ENCODE results near the gene TM7SF2. TPM values are rescaled to one million over a fixed set of nuclear protein-coding genes. Genes with fewer than 3 reads are reported as not detected.

TM7SF2 gene
- polyA plus RNA-seq (ENCODE audit: insufficient read length in 4 of 4) = 10 to 100 TPM; 77.6 to 95.7 (median 87.9) TPM

DNA sequence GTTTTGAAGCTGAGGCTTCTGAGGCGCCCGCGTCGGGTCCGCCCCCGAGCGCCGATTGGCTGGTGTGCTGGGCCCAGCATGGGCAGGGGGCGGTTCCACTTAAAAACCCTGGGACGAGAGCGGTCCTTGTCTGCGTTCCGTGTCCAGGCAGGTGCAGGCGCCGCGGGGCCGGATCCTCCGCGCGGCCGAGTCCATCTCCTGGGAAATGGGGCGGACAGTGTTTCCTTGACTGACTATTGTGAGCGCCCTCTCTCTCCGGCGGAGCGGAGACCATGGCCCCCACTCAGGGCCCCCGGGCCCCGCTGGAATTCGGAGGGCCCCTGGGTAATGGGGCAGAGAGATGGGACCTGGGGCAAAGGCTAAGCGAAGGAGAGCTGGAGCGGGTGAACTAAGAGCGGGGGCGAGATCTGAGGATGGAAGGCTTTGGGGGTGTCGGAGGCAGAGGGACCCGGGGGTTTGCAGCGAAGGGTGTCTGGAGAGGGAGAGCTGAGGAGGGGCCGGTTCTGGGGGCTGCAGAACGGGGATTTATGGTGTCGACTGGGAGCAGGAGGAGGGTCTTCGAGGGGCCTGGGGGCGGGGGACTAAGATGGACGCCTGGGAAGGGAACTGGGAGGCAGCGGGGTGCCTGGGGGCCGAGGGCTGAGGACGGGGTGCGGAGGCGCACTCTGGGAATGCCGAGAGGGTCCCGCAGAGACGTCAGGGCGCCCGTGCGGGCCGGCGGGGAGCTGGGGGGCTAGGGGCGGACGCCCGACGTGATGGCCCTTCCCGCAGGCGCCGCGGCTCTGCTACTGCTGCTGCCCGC lies at the start of gene TM7SF2:
TM7SF2 (plus strand) TSS at position 129 of the 802 bp plus-strand sequence; CDS start at position 273, 144 bp downstream.
- peak in 3 of 4 donors; percentile 86 to 89 (median 88) for DNase-seq (ENCODE audit: low read depth in 4 of 4, low spot score in 3 of 4)

GRCh38 chr11:65063532-65063931 lies 48.1 kb upstream of the TM7SF2 start:
- no peak for DNase-seq (ENCODE audit: low read depth in 4 of 4, low spot score in 3 of 4)

GRCh38 chr11:65064847-65065240 lies 46.8 kb upstream of the TM7SF2 start:
- DNase-seq (ENCODE audit: low read depth in 4 of 4, low spot score in 3 of 4) = no peak

DNA sequence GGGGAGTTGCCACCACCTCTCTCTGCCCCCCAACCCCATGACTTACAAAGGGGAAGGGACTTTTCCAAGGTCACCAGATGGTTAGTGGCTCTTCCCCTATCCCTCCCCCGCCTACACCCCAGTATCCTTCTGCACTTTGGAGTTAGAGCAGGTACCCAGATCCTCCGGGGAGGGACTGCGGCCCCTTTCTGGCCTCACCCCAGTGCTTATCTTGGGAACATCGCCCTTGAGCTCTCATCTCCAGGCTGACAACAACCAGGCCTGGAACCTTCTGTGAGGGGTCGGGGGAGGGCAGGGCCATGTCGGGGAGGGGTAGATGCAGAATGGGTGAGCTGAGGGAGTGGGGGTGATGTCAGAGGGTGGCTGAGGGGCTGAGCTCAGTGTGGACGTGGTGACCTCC lies 45.8 kb upstream of the TM7SF2 start:
- DNase-seq (ENCODE audit: low read depth in 4 of 4, low spot score in 3 of 4) = no peak

- DNase-seq (ENCODE audit: low read depth in 4 of 4, low spot score in 3 of 4) = no peak
Observed at GRCh38 chr11:65066315-65066714, 45.4 kb upstream of the TM7SF2 start.

DNA sequence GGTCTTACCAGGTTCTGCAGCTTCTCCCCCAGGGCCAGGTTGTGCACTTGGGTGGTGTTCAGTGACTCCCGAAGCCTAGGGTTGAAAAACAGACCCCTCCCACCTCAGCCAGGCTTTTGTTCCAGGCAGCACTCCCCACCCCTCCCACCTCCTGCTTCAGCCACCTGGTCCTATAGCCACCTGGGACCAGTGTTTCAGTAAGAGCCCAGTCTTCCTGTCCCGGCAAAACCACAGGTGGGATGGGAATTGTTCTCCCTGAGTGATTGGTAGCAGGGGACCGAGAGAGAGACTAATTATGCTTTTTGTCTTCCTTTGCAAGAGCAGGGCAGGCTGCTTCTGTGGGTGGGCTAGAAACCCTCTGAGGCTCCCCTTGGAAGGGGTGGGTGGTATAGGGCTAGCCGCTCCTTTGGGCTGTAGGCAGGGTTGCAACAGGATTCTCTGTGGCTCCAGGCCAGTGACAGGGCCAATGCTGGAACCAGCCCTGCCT lies 44.8 kb upstream of the TM7SF2 start:
- no peak for DNase-seq (ENCODE audit: low read depth in 4 of 4, low spot score in 3 of 4)

DNA sequence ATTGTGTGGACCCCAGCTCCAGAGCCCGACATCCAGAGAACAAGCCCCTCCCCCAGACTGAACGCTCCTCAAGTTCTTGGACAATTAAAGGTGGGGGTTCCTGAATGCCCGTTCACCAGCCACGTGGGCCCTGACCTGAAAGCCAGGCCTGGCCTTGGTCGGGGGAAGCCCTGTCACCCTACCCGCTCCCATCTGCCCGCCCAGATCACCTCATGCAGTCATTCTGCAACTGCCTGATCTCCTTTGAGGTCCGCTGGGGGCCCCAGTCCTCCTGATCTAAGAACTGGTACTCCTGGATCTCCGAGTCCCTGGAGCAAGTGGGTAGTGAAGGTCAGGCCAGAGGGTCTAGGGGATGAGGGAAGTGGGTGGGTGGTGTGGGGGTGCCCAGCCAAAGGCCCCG lies 44.2 kb upstream of the TM7SF2 start:
- no peak for DNase-seq (ENCODE audit: low read depth in 4 of 4, low spot score in 3 of 4)

DNA sequence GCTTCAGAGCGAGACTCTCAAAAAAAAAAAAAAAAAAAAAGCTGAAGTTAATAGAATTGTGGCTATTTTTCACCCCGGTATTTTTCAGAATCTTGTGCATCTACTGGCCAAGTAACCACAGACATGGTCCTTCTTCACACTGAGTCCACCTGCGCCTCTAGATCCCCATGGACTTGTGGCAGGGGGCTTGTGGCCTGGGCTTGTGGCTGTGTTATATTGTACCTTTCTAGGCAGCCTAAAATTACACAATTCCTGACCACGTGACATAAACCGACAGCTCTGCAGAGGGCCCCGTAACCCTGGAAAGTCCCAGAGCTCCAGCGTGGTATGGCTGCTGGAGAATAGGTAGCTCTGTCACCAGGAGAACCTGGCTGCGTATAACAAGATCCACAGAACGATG lies 42.5 kb upstream of the TM7SF2 start:
- DNase-seq (ENCODE audit: low read depth in 4 of 4, low spot score in 3 of 4) = no peak

- DNase-seq (ENCODE audit: low read depth in 4 of 4, low spot score in 3 of 4) = no peak
Observed at GRCh38 chr11:65071907-65072630, 39.6 kb upstream of the TM7SF2 start.

DNA sequence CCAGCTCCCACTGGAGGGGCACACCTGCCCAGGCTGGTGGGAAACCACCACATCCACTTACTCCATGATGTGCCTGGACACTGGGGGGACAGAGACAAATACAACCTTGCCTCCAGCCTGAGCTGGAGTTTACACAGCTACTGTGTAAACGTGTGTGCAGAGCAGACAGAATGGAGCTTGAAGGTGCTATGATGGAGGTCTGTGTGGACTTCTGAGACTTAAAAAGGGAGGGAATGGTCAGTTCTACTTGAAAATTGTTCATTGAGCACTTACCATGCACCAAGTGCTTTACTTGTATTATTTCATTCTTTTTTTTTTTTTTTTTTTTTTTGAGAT lies 39.1 kb upstream of the TM7SF2 start:
- no peak for DNase-seq (ENCODE audit: low read depth in 4 of 4, low spot score in 3 of 4)

GRCh38 chr11:65077451-65077850 lies 34.2 kb upstream of the TM7SF2 start:
- DNase-seq (ENCODE audit: low read depth in 4 of 4, low spot score in 3 of 4) = no peak

DNA sequence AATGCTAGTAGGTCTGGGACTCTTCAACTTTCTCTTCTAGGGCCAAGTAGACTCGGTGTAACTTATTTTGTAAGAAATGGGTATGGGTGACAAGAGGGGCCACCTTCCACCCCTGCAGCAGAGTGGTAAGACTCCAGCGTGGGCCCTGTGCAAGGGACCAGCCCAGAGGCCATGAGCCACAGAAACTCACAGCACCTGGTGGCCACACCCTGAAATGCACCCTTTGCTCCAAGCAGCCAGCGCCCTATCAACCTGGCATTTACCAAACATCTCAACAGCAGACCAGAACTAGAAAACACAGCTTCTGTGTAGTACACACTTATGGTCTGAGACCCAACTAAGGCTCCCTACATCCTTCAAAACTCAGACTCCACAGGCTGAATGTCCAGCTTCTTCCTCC lies 33.5 kb upstream of the TM7SF2 start:
- DNase-seq (ENCODE audit: low read depth in 4 of 4, low spot score in 3 of 4) = peak in 1 of 4 donors; percentile 12

- DNase-seq (ENCODE audit: low read depth in 4 of 4, low spot score in 3 of 4) = no peak
Observed at GRCh38 chr11:65078786-65079342, 32.8 kb upstream of the TM7SF2 start.

DNA sequence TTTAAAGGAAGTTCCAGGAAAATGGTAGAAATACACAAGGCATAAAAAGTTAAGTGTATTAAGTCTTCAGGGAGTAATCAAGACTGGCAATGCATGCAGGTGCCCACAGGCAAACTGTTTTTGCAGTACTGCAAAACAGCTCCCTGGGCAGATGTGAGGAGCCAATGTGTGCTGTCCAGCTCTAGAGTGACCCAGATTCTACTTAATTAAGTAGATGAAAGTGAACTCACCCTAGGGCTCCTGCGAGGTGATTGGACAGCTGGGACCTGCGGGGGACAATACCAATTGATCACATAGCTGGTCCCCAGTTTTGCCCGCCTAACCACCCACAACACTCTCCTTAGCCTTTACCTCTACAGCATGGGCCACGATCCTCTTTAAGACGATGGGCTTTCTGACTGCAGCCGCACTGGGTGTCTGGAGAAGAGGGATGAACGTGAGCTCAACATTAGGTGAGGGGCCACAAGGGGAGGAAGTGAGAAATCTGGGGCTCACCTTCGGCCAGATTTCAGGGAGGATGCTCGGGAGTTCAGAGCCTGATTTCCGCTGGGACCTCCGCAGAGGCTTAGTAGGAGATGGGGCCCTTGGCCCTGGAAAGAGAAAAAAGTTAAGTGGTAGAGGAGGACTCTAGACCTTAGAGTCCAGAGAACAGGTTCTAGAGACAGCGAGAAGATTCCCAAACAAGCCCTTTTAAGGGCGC lies 28.4 kb upstream of the TM7SF2 start:
- no peak for DNase-seq (ENCODE audit: low read depth in 4 of 4, low spot score in 3 of 4)

DNA sequence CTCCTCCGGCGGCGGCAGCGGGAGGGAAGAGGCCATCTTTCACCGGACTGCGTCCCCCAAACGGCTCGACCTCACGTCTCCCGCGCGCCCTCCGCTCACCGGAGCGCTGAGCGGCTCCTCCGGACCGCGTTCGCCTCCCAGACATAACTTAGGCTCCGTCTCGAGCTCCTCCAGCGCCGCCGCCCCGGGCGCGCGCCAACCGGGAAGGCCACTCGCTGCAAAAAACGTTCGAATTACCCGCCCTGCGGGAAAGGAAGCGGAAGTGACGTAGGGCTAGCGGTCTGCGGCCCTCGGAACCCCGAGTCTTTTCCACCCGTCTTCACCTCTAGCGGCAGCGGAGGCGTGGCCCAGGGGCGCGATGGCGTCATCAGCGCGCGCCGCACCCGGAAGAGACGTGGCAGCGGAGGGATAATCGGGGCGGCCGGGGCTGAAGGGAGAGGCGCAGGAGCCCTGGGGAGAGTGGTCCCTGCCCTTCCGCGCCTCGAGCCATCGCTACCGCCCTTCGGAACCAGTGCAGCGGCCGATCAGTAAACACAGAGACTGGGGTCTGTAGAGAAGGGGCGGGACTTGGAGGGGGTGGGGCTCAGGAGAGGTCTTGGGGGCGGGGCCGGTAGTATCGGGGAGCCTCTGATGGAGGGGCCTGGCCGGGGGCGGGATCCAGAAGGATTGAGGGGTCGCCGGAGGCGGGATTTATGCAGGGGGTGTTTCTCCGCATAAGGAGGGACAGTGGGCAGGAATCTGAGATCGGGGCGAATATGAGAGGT lies 27.7 kb upstream of the TM7SF2 start, which contains the start of the genes CDCA5 and ZFPL1:
CDCA5 (minus strand) TSS at position 207 of the 764 bp plus-strand sequence; CDS start at position 145, 62 bp downstream.
ZFPL1 (plus strand) TSS at position 389 of the 764 bp plus-strand sequence. CDS start 477 bp downstream, outside the sequence.
- DNase-seq (ENCODE audit: low read depth in 4 of 4, low spot score in 3 of 4) = peak; percentile 87 to 91 (median 90)

GRCh38 chr11:65084598-65085375 lies 26.9 kb upstream of the TM7SF2 start:
- DNase-seq (ENCODE audit: low read depth in 4 of 4, low spot score in 3 of 4) = peak in 1 of 4 donors; percentile 7

DNA sequence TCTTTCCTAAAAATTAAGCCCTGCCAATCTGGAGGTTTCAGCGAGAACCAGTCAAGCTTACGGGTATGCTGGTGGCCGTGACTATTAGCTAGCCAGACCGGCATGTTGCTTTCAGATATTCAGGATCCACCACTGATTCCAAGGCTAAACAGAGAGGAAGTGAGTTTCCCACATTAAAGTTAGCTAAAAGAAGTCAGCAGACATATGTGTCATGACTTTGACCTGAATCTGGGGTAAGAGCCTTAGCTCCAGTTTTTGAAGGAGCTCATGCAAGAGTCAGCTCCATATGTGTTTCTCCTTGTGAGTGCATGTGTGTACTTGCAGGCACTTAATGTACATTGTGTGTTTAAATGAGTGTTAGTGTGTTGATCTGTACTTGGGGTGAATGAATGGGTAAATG lies 26.2 kb upstream of the TM7SF2 start:
- no peak for DNase-seq (ENCODE audit: low read depth in 4 of 4, low spot score in 3 of 4)

- no peak for DNase-seq (ENCODE audit: low read depth in 4 of 4, low spot score in 3 of 4)
Observed at GRCh38 chr11:65086809-65087208, 24.9 kb upstream of the TM7SF2 start.

- no peak for DNase-seq (ENCODE audit: low read depth in 4 of 4, low spot score in 3 of 4)
Observed at GRCh38 chr11:65087216-65087615, 24.5 kb upstream of the TM7SF2 start.
